ENCODE results near the gene NUP58.
"Not testable (repeated sequence)": the region's sequence is repeated elsewhere in the genome, so short reads cannot be mapped to it uniquely, and the experiment has no call there.

Gene NUP58

DNA sequence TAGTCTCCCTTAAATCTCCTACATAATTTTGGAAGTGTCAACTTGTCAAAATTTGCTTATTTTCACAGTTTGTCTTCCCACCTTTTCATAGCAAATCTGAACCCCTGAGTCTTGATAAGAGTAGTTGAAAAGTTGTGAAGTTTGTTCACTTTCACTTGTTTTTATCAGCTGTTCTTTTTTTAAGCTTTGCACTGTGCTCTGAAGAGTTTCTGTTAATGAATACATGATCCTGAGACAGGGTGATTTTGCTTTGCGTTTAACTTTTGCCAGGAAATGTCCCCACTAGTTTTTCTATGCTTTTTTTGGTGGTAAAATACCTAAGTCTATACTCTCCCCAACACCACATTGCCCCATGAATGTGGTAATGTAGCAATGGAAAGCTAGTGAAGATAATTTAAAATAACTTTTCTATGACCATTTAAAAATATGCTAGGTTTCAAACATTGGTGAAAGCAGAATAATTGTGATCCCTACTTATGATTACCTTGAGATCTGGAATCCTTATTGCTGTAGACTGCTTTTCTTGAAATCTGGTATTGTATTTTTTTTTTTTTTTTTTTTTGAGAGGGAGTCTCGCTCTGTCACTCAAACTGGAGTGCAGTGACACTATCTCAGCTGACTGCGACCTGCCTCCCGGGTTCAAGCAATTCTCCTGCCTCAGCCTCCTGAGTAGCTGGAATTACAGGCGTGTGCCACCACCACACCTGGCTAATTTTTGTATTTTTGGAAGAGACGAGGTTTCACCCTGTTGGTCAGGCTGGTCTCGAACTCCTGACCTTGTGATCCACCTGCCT lies 5.4 kb downstream of the NUP58 start:
- no peak for DNase-seq

- no peak for DNase-seq
Measured at GRCh38 chr13:25310891-25311290, 9.5 kb downstream of the NUP58 start.

GRCh38 chr13:25318946-25319345 lies 17.5 kb downstream of the NUP58 start:
- DNase-seq: not testable (repeated sequence)

DNA sequence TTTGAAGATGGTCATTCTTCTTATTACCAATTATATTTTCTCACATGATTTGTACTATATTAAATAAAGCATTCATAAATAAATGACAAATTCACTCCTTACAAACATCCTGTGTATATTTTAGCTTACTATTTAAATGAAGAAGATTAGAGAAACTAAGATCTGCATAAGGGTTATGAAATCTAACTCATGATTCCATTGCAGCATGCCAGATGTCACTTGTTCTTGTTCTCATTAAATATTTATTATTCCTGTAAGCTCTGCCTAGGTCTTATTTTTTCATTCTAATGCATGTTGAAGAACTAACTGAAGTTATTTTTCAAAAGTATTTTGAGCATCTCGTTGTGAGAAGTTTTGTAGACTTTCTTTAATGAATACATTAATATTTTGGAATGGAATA lies 18.3 kb downstream of the NUP58 start:
- no peak for DNase-seq

- no peak for DNase-seq
Measured at GRCh38 chr13:25324100-25324499, 22.7 kb downstream of the NUP58 start.

DNA sequence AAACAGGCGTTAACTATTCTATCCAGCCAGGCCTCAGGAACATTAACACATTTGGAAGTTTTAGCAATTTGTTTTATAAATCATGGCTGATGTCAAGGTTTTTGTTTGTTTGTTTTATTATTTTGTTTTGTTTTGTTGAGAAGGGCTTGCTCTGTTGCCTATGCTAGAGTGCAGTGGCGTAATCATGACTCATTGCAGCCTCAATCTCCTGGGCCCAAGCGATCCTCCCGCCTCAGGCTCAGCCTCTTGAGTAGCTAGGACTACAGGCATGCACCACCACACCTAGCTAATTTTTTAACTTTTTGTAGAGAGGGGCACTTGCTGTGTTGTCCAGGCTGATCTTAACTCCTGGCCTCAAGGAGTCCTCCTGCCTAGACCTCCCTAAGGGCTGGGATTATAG lies 28.3 kb downstream of the NUP58 start:
- DNase-seq: no peak

GRCh38 chr13:25330541-25330940 lies 29.1 kb downstream of the NUP58 start:
- DNase-seq: no peak

- DNase-seq: no peak
Measured at GRCh38 chr13:25335856-25336255, 34.4 kb downstream of the NUP58 start.

DNA sequence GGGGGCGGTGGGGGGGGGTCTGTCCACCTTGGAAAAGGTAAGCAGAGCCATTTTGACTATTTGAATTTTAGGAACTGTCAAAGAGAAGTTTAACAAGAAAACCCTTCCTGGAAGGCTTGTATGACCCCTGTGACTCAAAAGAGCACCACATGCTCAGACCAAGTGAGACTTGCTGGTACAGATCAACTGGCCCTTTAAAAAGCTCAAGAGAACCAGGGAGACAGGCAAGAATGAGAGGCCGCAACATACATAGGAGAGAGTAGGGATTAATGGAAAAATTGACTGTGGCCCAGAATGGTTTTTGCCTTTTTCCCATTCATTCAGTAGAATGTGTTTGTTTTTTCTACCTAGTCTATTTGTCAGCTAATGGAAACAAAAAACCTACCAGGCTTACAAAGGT lies 44.2 kb downstream of the NUP58 start:
- DNase-seq: no peak

- no peak for DNase-seq
Measured at GRCh38 chr13:25347151-25347550, 45.7 kb downstream of the NUP58 start.

- DNase-seq: no peak
Measured at GRCh38 chr13:25351404-25351803, 50.0 kb downstream of the NUP58 start.

DNA sequence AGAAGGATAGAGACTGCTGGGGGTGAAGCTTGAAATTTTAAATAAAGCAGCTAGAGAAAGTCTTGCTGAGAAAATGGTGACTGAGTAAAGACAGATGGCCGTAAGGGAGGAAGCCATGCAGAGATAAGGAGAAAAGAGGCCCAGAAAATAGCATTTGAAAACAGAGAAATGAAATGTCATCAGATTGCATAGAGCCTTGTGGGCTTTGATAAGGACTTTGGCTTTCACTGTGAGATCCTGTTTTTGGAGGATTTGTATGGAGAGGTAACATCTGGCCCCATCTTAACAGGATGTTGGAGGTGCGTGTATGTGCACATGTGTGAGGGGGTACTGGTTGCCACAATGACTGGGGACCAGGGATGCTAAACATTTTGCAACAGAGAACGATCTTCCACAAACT lies 50.8 kb downstream of the NUP58 start:
- DNase-seq: no peak

DNA sequence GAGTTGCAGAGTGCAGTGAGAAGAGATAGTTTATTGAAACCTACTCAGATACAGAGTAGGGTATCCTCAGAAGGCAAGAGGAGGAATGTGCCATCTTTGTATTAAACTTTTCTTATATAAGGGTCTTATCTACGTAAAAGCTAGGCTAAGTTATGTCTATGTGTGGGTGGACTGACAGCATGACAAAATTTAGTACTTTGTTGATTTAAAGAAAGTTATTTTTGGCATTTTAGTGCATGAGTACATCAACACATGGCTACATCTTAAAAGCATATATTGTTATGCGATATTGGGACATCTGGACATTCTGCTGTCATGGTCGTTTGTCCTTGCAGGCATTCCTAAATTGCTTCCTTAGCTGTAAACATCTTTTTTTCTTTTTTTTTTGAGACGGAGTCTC lies 51.4 kb downstream of the NUP58 start:
- DNase-seq: no peak

- no peak for DNase-seq
Measured at GRCh38 chr13:25353344-25353743, 51.9 kb downstream of the NUP58 start.

GRCh38 chr13:25354377-25354776 lies 53.0 kb downstream of the NUP58 start:
- no peak for DNase-seq

DNA sequence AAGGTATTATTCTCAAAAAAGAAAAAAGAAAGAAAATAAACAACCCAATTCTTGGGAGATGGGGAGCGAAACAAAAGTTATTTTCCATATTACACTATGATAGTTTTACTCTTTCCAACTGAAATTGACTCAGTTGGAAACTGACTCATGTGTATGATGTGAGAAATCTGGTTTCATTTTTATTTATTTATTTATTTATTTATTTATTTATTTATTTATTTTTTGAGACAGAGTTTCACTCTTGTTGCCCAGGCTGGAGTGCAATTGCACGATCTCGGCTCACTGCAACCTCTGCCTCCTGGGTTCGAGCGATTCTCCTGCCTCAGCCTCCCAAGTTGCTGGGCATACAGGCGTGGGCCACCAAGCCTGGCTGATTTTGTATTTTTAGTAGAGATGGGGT lies 59.0 kb downstream of the NUP58 start:
- not testable (repeated sequence) for DNase-seq

- DNase-seq: no peak
Measured at GRCh38 chr13:25365720-25366235, 64.4 kb downstream of the NUP58 start.

GRCh38 chr13:25371158-25371874 lies 69.9 kb downstream of the NUP58 start:
- DNase-seq: peak; percentile 38

DNA sequence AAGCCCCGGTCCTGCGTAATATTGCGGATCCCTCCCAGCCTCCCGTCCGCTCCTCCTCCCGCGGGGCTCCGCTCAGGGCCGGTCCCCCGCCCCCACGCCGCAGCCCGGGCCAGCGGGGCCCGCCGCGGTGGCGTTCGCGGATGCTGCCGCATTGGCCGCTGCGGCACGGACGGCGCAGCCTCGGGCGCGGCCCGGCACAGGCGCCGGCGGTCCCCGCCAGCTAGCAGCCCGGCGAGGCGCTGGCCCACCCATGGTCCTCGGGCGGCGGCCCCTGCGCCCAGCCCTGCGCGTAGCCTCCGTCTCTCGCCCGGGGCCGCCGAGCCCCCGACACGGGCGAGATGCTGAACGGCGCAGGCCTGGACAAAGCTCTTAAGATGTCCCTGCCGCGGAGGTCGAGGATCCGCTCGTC lies 70.5 kb downstream of the NUP58 start, which contains the start of gene ATP8A2:
Gene ATP8A2, plus strand, starts transcription at position 100 of the 409 bp plus-strand sequence. Its CDS starts 239 bp downstream, at position 339.
- no peak for DNase-seq

- peak; percentile 86 for DNase-seq
Measured at GRCh38 chr13:25372284-25373081, 71.1 kb downstream of the NUP58 start.

DNA sequence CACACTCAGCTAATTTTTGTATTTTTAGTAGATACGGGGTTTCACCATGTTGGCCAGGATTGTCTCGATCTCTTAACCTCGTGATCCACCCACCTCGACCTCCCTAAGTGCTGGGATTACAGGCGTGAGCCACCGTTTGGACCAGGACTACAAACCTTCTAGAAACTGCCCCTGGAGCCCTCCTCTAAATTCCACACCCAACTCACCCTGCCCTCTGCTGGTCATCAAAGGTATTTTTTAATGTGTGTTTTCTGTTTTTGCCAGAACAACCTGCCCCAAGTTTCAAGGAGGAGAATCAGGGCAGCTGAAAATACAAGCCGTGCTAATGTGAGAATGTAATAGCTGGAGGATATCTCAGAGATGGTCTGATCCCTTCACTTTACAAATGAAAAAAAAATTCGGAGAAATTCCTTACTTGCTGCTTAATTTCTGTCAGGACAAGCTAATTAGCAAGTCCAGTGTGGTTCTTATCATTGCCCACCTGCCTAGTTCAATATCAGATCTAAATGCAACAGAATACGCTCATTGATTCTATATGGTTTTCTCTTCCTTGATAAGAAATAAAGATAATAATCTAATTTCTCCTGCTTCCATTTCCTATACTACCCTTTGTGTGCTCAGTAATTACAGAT lies 74.4 kb downstream of the NUP58 start:
- peak; percentile 64 for DNase-seq

- no peak for DNase-seq
Measured at GRCh38 chr13:25377244-25377962, 76.0 kb downstream of the NUP58 start.

Data from retina (tissue), 1 donor.